ENCODE results near the gene LAMP1. TPM values are rescaled to one million over a fixed set of nuclear protein-coding genes. Genes with fewer than 3 reads are reported as not detected.

LAMP1 gene
- total RNA-seq, 1 donor from 2014 or later = 211 TPM

Small RNA genes within 50 kb of the gene (microRNA-seq; reads per million reads assigned to microRNA genes)
- not detected for gene MIR8075

Other genes starting within 250 kb of the LAMP1 start
- not detected in 2 replicates for gene F7, start 191.4 kb upstream of the LAMP1 start, total RNA-seq
- gene F10, start 174.4 kb upstream of the LAMP1 start, total RNA-seq = 0.42 and 1.3 TPM in 2 replicates
- not detected in 2 replicates for gene PROZ, start 138.6 kb upstream of the LAMP1 start, total RNA-seq
- 53.3 and 63.2 TPM in 2 replicates for gene PCID2, start 88.6 kb upstream of the LAMP1 start, total RNA-seq
- 108 and 130 TPM in 2 replicates for gene CUL4A, start 87.6 kb upstream of the LAMP1 start, total RNA-seq
- not detected in 2 replicates for gene GRTP1, start 66.9 kb downstream of the LAMP1 start, total RNA-seq
- 6.6 and 8.4 TPM in 2 replicates for gene ADPRHL1, start 156.2 kb downstream of the LAMP1 start, total RNA-seq
- gene DCUN1D2, start 193.5 kb downstream of the LAMP1 start, total RNA-seq = 26.2 and 27.2 TPM in 2 replicates